Measurements from ENCODE around the gene MXRA8.

DNA sequence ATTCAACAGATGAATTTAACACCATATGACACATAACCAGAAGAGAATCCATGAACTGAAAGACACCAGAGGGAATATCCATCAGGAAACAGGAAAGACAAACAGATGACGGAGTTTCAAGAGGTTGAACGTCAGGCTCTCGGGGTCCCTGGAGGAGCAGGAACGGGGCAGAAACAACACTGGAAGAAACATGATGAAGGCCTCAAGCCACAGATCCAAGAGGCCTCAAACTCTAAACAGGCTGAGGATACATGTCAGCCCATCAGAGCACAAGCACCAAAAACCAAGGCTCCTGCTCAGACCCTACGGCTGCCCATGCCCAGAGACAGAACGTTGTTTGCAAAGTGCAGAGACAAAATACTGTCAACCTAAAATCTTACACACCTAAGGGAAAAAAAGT is 40.9 kb downstream of the MXRA8 start:
- TF ChIP-seq, protein P1, sequence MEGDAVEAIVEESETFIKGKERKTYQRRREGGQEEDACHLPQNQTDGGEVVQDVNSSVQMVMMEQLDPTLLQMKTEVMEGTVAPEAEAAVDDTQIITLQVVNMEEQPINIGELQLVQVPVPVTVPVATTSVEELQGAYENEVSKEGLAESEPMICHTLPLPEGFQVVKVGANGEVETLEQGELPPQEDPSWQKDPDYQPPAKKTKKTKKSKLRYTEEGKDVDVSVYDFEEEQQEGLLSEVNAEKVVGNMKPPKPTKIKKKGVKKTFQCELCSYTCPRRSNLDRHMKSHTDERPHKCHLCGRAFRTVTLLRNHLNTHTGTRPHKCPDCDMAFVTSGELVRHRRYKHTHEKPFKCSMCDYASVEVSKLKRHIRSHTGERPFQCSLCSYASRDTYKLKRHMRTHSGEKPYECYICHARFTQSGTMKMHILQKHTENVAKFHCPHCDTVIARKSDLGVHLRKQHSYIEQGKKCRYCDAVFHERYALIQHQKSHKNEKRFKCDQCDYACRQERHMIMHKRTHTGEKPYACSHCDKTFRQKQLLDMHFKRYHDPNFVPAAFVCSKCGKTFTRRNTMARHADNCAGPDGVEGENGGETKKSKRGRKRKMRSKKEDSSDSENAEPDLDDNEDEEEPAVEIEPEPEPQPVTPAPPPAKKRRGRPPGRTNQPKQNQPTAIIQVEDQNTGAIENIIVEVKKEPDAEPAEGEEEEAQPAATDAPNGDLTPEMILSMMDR (IDR thresholded peaks at IDR 0.05; ENCODE audit: insufficient read depth, low read length, poor library complexity, severe bottlenecking): no peak
- no peak for TF ChIP-seq EZH2phosphoT487 (conservative IDR thresholded peaks at IDR 0.05; ENCODE audit: low read length)
